SK-N-SH (cell line): ENCODE results near the gene PPP6R2. TPM values are rescaled to one million over a fixed set of nuclear protein-coding genes. Genes with fewer than 3 reads are reported as not detected.

Experiments
- CTCF ChIA-PET: fragments of 300-600, 350-600 bp; formaldehyde crosslinking; extraction: SDS; loops from one replicate; lab custom pipeline; 2021; lab: Yijun Ruan, JAX
- POLR2A ChIA-PET: fragments of 350-600 bp; sonication (Branson Sonifier 250); formaldehyde crosslinking; extraction: SDS; loops from one replicate; lab custom pipeline; 2020; ENCODE audit warnings: antibody characterized with exemption, inconsistent platforms; lab: Yijun Ruan, JAX
- DNase-seq: peaks from one replicate; pipeline ENCODE4 v3.0.0; 2012
- H2AFZ ChIP-seq: fragments of 200-600 bp; sonication (generic); 2 replicates; pipeline ENCODE4 v1.8.1; 2016; ENCODE audit warnings: antibody characterized with exemption, mild to moderate bottlenecking, low read depth
- H3F3A ChIP-seq: fragments of 200-600 bp; sonication (generic); replicated peaks from 2 replicates; pipeline ENCODE3; 2016; ENCODE audit warnings: antibody characterized with exemption, mild to moderate bottlenecking; ENCODE audit not compliant: insufficient read depth
- H3K27ac ChIP-seq, 2 experiments: fragments of 200-500 bp in 1 of 2; fragments of 200-600 bp in 1 of 2; sonication (Bioruptor generic) in 1 of 2; sonication (generic), shearing (Covaris generic) in 1 of 2; 2 replicates each; pipeline versions ENCODE4 v1.5.1 to v1.6.1; 2014 to 2016; ENCODE audit warnings: low read depth in 2 of 2, inconsistent platforms in 1 of 2, low read length in 1 of 2, mild to moderate bottlenecking in 1 of 2, mixed read lengths in 1 of 2
- H3K27me3 ChIP-seq: fragments of 200-600 bp; sonication (generic), shearing (Covaris generic); 2 replicates; pipeline ENCODE4 v1.6.1; 2016; ENCODE audit warnings: mixed run types; ENCODE audit not compliant: insufficient read depth
- H3K36me3 ChIP-seq, 2 experiments: fragments of 200-500 bp in 1 of 2; fragments of 200-600 bp in 1 of 2; sonication (Bioruptor generic) in 1 of 2; sonication (generic) in 1 of 2; replicated peaks in 1 of 2; 2 replicates each; pipeline versions ENCODE3 to v1.5.1; 2014 to 2016; ENCODE audit warnings: low read length in 1 of 2, mild to moderate bottlenecking in 1 of 2; ENCODE audit not compliant: insufficient read depth in 2 of 2, control insufficient read depth in 1 of 2
- H3K4me1 ChIP-seq, 2 experiments: fragments of 200-500 bp in 1 of 2; fragments of 200-600 bp in 1 of 2; sonication (Bioruptor generic) in 1 of 2; sonication (generic), shearing (Covaris generic) in 1 of 2; 2 replicates each; pipeline versions ENCODE4 v1.5.1 to v1.6.1; 2014 to 2016; ENCODE audit warnings: low read depth in 1 of 2, low read length in 1 of 2, mixed run types in 1 of 2; ENCODE audit not compliant: insufficient read depth in 2 of 2, control insufficient read depth in 1 of 2
- H3K4me2 ChIP-seq: fragments of 200-600 bp; sonication (generic), shearing (Covaris generic); 2 replicates; pipeline ENCODE4 v1.6.1; 2017; ENCODE audit warnings: mixed run types
- H3K4me3 ChIP-seq, 2 experiments: fragments of 200-500 bp in 1 of 2; fragments of 200-600 bp in 1 of 2; sonication (Bioruptor generic) in 1 of 2; sonication (generic), shearing (Covaris generic) in 1 of 2; 2 replicates each; pipeline versions ENCODE4 v1.5.1 to v1.8.1; 2014 to 2016; ENCODE audit warnings: low read depth in 2 of 2, inconsistent platforms in 1 of 2, low read length in 1 of 2, mild to moderate bottlenecking in 1 of 2, mixed read lengths in 1 of 2, moderate library complexity in 1 of 2
- H3K79me2 ChIP-seq: fragments of 200-600 bp; sonication (generic); 2 replicates; pipeline ENCODE4 v1.8.1; 2017; ENCODE audit warnings: mild to moderate bottlenecking; ENCODE audit not compliant: insufficient read depth
- H3K9ac ChIP-seq: fragments of 200-600 bp; sonication (generic); 2 replicates; pipeline ENCODE4 v1.6.1; 2017; ENCODE audit warnings: mixed run types
- H3K9me2 ChIP-seq: fragments of 200-600 bp; sonication (generic); 2 replicates; pipeline ENCODE4 v1.6.1; 2017; ENCODE audit warnings: mixed run types
- H3K9me3 ChIP-seq: fragments of 200-600 bp; sonication (generic); 2 replicates; pipeline ENCODE4 v1.6.1; 2017; ENCODE audit warnings: mixed run types, mild to moderate bottlenecking, moderate library complexity
- H4K20me1 ChIP-seq: fragments of 200-600 bp; sonication (generic); 2 replicates; pipeline ENCODE4 v1.6.1; 2017; ENCODE audit warnings: mild to moderate bottlenecking, mixed run types; ENCODE audit not compliant: insufficient read depth
- CTCF ChIP-seq: fragments of 200-600 bp; sonication (generic); IDR thresholded peaks from 2 replicates; pipeline ENCODE4 v1.6.1; 2017; ENCODE audit warnings: antibody characterized with exemption, mild to moderate bottlenecking, moderate library complexity
- FOSL2 ChIP-seq: IDR thresholded peaks from 2 replicates; pipeline ENCODE4 v1.4.0; 2012; ENCODE audit warnings: low read depth, mild to moderate bottlenecking, moderate library complexity, borderline replicate concordance
- FOXM1 ChIP-seq: IDR thresholded peaks from 2 replicates; pipeline ENCODE4 v1.4.0; 2012; ENCODE audit warnings: low read depth, mild to moderate bottlenecking
- GABPA ChIP-seq: IDR thresholded peaks from 2 replicates; pipeline ENCODE4 v1.4.0; 2012; ENCODE audit warnings: low read depth, mild to moderate bottlenecking
- IRF3 ChIP-seq: fragments of 150-350 bp; IDR thresholded peaks from 2 replicates; pipeline ENCODE4 v1.6.1; 2016; ENCODE audit warnings: mild to moderate bottlenecking, low read depth, low read length
- JUND ChIP-seq: IDR thresholded peaks from 2 replicates; pipeline ENCODE4 v1.4.0; 2012
- MAX ChIP-seq: IDR thresholded peaks from 2 replicates; pipeline ENCODE4 v1.4.0; 2012; ENCODE audit warnings: low read depth
- MEF2A ChIP-seq: IDR thresholded peaks from 2 replicates; pipeline ENCODE4 v1.4.0; 2012; ENCODE audit warnings: low read depth, borderline replicate concordance
- RAD21 ChIP-seq: IDR thresholded peaks from 2 replicates; pipeline ENCODE4 v1.6.1; 2012; ENCODE audit warnings: mild to moderate bottlenecking, low read length
- RCOR1 ChIP-seq: fragments of 150-350 bp; IDR thresholded peaks from 2 replicates; pipeline ENCODE4 v1.6.1; 2017; ENCODE audit warnings: antibody characterized with exemption, low read length
- RFX5 ChIP-seq: IDR thresholded peaks from 2 replicates; pipeline ENCODE4 v1.6.1; 2012; ENCODE audit warnings: mild to moderate bottlenecking, improper control_type of control experiment, low read length
- RXRA ChIP-seq: IDR thresholded peaks from 2 replicates; pipeline ENCODE4 v1.4.0; 2012; ENCODE audit warnings: low read depth, mild to moderate bottlenecking, borderline replicate concordance
- TCF12 ChIP-seq: IDR thresholded peaks from 2 replicates; pipeline ENCODE4 v1.4.0; 2012
- TEAD4 ChIP-seq: IDR thresholded peaks from 2 replicates; pipeline ENCODE4 v1.4.0; 2012; ENCODE audit warnings: mild to moderate bottlenecking, borderline replicate concordance; ENCODE audit not compliant: insufficient read depth
- USF2 ChIP-seq: fragments of 150-350 bp; IDR thresholded peaks from 2 replicates; pipeline ENCODE4 v1.6.1; 2017; ENCODE audit warnings: antibody characterized with exemption, low read length, low read depth, borderline replicate concordance
- YY1 ChIP-seq: IDR thresholded peaks from 2 replicates; pipeline ENCODE4 v1.4.0; 2012; ENCODE audit warnings: low read depth, mild to moderate bottlenecking
- WGBS: methylation state at CpG from one replicate; pipeline ENCODE4 v1.1.6; 2017; ENCODE audit warnings: low lambda C conversion rate; 5-methylcytosine and 5-hydroxymethylcytosine counted together
- polyA plus RNA-seq, 3 experiments: library from polyadenylated mRNA; depleted of rRNA; stranded (reverse); fragments of >200 nt; gene quantifications; 2 replicates each; pipeline ENCODE4 v1.2.3, GENCODE V29; 2012

PPP6R2 gene
- polyA plus RNA-seq, 1 of the 3 experiments (the other 2 are of a cell fraction): 45.7 TPM

- Histone ChIP-seq H3K9me2 (no peaks in the 10 kb centered on the region), H3F3A (no peaks in the 10 kb centered on the region), H3K4me1 (no peaks in the 10 kb centered on the region), H3K9ac (no peak overlapping the region), H3K9me3 (no peaks in the 10 kb centered on the region), H3K79me2 (no peaks in the 10 kb centered on the region), H2AFZ (no peak overlapping the region), H3K36me3 (no peaks in the 10 kb centered on the region), H3K4me3 (no peak overlapping the region), H3K27ac (no peak overlapping the region), H4K20me1 (no peaks in the 10 kb centered on the region), H3K4me2 (no peak overlapping the region), H3K27me3 (no peaks in the 10 kb centered on the region)
- peak; percentile 17 for DNase-seq
- 84% methylated on average over 12 of the region's 21 CpGs for WGBS
- TF ChIP-seq RFX5 (no peak), IRF3 (no peak), TCF12 (no peak), FOSL2 (no peak), MAX (no peak), MEF2A (no peak), FOXM1 (no peak), TEAD4 (no peak), YY1 (no peak), RCOR1 (no peak), CTCF (no peak), GABPA (no peak), RAD21 (no peak), JUND (no peak), RXRA (no peak), USF2 (no peak)
- ChIA-PET POLR2A (no interaction called here), CTCF (interaction anchor here (0.6 to 2.0 kb wide), 2 partner anchors 42 to 54 kb away, joined by 5 to 6 read pairs; no protein-coding TSS in a partner anchor)
Observed at GRCh38 chr22:50318698-50319411, 24.3 kb upstream of the PPP6R2 start.
